Stimulated activated CD4-positive, alpha-beta T cell treated with anti-CD3 and anti-CD28 coated beads, Interleukin-1b, Interleukin-23, amount 100 ng/mL, for 4 hours (primary cell): ENCODE results near the gene SPAG16.
"Not testable (repeated sequence)": the region's sequence is repeated elsewhere in the genome, so short reads cannot be mapped to it uniquely, and the experiment has no call there.

ENCODE experiments used
- DNase-seq, 2 donors: peaks; one replicate each; pipeline ENCODE4 v3.0.0-alpha.2; 2020; ENCODE audit warnings: low read depth in 2 of 2

SPAG16 gene

DNA sequence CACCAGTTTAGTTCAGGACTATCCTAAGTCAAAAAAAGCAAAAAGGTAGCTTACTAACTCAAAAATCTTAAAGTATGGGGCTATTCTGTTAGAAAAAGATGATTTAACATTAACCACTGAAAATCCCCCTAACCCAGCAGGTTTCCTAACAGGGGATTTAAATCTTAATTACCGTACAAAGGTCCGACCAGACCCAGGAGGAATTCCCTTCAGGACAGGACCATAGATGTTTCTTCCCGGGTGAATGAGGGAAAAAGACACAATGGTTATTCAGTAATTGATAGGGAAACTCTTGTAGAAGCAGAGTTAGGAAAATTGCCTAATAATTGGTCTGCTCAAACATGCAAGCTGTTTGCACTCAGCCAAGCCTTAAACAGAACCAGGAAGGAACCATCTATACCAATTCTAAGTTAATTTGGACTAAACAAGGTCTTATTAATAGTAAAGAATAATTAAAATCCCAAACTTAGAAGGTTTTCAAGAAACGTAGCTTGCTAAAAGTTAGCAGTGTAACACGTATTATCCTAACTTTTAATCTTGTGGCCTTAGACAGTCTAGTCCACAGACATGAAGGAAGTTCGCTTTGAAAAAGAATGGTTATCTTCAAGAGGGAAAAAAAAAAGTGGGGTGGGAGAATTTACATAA lies 124.3 kb downstream of the SPAG16 start:
- not testable (repeated sequence) for DNase-seq

DNA sequence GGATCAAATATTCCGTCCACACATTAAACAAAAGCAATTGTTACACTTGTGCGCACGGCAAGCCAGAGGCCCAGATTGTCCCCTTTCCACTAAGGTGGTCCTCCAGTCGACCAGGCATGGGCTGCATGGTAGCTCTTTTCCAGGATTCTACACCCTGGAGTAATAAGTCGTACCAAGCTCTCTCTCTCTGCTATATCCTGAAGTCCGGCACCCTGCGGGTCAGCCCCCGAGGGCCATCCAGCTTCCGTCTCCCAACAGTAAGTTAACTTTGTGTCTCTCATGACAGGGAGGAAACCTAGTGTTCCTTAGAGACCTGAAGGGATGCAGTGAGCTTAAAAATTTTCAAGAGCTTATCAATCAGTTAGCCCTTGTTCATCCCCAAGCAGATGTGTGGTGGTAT lies 126.4 kb downstream of the SPAG16 start:
- DNase-seq: not testable (repeated sequence)

DNA sequence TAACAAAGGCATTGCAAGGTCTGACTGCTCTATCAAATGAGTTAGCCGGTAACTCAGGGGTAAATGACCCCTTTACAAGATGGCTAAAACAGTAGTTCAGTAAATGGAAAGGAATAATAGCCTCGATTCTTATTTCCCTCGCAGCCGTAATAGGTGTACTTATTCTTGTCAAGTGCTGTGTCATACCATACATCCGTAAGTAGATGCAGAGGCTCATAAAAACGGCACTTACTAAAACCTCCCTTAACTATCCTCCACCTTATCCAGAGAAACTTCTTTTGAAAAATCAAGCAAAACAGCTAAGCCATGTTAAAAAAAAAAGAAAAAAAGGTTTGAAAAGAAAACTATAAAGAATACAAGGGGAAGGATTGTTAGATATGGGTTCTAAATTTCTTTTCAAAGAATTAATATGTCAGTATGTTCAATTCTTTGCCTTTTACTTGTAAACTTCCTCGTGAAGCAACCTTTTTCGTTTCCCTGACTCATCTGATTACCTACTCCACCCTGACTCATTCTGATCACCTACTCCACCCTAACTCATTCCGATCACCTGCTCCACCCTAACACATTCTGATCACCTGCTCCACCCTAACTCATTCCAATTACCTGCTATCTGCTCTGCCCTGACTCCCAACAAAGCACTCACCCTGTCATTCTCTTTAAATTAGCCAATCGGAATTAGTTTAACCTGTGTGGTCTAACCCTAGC lies 127.5 kb downstream of the SPAG16 start:
- no peak for DNase-seq

DNA sequence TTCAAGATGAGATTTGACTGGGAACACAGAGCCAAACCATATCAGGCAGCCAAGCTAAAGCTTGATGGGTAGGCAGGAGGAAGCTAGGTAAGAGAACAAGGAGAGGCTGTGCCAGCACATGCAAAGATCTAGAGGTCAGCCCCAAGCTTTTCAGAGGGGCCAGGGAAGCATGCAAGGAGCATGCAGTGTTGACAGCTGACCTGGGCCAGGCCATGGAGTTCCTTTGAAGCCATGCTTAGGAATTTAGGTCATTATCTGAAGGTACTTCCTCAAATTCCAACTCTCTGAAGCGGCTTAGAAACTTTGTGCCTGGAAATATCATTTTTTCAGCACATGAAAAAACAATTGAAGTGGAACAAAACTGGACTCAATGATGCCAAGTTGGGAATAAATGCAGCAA lies 130.8 kb downstream of the SPAG16 start:
- no peak for DNase-seq

DNA sequence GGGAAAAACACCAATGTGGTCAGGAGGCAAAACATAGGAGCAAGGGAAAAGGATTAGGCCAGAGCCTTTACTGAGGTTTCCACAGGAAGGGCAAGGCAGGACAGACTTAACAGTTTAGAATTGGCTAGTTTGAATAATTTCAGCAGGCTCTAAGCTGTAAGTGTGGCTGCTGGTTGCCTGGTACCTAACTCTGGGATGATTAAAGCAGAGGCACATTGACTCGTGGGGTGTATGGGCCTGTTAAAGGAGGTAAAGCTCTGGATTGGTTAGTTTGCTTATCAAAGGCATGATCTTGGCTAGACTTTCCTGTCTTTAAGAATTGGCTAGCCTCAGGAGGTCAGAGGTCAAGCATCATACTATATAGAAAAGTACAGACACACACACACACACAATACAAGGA lies 132.6 kb downstream of the SPAG16 start:
- DNase-seq: no peak

DNA sequence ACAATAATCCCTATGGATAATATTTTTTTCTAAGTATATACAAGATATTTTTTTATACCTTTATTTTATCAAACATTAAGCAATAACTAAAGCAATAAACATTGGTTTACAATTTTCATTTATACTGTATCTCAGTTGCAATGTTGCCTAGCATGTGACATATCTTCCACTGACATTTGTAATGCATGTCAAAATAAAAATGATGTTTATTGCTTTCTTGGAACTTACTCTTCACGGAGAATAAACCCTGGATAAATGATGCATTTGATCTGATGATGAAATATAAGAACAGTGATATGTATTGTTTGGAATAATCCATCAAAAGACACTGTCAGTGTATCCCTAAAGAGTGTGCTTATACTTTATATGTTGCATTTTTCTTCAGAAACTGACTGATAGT lies 135.7 kb downstream of the SPAG16 start:
- no peak for DNase-seq

DNA sequence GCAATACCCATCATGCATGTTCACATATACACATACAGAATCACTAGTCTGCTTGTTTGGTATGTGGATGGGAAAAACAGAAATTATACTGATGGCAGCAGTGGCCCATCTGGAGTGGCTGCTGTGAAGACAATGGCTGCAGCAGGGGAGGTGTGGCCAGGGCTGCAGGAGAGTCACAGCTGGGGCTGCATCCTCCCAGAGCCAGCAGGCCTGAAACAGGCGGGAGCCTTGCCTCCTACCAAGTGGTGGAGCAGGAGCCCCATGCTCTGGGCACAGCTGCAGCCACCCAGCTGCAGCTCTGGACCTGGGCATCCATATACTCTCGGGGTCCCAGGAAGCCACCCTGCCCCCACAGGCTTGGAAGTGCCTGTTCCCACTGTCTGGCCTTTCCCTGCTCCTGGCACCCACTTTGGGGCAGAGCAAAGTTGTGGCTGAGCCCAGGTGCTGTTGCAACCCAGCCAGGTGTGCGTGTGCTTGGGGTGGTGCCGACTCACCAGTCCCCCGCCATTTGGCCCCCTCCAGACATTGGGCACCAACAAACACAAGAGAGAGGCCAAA lies 136.6 kb downstream of the SPAG16 start:
- DNase-seq: no peak

DNA sequence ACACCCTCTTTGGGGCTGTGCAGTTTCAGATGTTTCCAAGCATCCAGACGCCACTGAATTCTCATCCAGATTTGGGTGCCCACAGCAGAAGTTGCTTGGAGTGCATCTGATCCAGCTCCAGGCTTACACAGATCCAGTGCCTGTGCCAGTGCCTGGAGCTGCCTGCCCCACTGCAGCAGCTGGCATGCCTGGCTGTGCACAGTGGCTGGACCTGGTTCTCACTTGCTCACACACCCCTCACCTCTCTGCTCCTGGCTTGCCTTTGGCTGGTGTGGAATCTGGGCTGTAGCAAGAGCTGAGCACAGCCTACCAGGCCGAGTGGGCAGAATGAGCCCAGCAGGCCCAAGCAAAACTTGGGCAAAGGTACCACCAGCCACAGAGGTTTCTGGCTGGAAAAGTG lies 137.9 kb downstream of the SPAG16 start:
- DNase-seq: no peak

DNA sequence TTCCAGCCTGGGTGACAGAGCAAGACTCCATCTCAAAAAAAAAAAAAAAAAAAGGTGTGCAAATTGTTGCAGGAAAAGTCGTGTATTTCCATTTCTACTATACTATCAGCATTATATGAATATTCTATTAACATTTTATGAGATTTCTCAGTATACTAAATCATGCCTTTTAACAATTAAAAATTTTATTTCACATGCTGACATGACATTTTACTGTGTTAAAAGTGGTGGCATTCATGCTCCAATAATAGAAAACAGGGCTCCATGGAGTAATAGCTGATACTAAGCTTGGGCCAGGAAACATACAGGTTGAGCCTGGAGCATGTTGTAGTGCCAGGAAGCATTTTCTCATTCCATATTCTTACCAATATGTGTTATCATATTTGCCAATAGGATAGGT lies 141.4 kb downstream of the SPAG16 start:
- DNase-seq: no peak

DNA sequence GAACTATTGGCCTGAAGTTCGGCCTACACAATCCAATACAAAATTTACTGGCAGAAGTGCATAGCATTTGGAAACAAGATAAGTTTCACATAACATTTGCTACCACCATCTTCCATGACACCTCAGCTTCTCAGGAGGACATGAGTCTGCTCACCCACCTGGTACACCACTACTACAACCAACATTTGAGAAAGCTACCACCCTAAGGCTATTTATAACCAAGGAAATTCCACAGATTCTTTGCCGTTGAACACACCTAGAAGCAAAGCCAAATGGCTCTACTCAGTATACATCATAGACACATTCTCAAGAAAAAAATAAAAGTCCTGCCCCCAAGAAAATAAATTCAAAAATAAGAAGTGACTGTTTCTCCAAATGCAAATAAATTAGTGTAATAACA lies 145.3 kb downstream of the SPAG16 start:
- DNase-seq: no peak

DNA sequence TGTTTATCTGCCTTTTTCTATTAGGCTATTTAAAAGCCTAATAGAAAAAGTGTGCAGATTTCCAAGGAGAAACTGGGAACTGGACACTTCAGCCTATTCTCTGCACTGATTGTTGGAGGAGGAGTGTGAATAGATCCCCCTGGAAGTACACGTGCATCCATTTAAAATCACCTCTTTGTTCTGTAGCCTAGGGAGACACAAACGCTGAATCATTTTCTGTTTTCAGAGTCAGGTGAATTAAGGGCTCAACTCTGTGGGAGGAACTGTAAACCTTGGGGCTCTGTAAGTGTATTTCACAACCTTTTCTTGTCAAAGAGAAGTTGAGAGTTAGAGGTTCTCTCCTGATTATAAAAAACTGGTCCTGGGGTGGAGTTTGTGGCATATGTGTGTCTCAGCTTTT lies 159.7 kb downstream of the SPAG16 start:
- DNase-seq: no peak

DNA sequence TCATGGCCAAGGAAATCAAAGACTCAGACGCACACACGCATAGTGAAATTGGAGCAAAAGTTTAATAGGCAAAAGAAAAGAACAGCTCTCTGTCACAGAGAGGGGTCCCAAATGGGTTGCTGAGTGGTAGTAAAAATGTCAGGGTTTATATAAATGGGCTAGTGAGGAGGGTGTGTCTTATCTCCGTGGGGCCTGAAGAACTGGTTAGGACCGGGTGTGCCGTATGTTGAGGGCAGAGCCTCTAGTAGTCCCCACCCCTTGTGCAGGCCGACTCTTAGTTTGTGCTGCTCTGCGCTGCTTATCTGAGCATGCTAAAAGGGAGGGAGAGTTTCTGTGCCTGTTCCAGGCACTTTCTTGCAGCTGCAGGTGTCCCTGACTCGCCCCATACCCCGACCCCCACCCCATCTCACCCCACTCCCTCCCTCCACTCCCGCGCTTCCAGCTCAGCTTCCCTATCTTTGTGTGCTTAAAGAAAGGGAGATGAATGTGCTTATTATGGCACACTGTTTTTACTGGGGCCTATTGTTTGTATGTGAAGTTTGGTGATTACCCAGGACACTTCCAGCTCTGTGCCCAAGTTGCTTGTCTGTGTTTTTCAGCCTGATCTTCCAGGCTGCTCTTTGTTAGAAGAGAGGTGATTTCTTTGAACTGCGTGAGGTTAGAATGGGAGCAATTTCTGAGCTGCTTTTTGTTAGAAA lies 167.4 kb downstream of the SPAG16 start:
- no peak for DNase-seq

DNA sequence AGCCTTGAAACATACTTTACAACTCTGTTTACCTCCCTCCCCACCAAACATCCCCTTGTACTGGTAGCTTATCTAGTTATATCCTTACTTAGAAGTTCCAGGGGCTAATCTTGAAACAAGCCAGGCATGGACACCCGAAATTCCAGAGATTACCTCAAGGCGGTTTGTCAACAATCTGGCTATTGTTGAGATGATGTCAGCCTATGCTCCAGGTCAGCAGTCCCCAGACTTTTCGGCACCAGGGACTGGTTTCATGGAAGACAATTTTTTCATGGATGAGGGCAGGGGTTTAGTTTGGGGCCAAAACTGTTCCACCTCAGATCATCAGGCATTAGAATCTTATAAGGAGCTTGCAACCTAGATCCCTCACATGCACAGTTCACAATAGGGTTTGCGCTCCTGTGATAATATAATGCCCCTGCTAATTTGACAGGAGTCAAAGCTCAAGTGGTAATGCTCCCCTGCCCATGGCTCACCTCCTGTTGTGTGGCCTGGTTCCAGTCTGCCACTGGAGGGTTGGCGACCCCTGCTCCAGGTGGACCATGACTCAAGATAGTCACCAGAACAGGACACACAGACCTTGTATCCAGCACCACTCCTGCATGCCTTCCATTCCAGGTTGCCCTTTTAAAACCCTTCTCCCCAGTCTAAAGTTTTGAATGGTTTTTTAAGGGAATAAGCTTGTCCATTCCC lies 171.2 kb downstream of the SPAG16 start:
- DNase-seq: no peak

DNA sequence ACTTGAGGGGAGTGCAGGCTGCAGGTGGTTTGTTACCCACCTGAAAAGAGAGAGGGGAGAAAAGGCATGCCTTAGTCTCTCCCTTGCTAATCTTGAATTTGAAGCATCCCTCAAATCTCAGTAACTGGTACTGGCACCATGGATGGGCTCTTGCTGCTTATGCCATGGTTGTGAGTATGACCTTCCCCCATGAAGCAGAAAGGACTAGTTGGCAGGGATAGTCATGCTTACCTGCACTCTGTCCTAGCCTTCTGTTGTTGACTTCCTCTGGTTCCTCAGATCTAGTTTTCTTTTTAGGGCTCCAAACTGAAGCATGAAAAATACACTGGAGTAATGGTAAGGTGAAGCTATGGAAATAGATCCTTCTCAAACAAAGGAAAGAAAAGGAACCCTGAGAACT lies 191.2 kb downstream of the SPAG16 start:
- no peak for DNase-seq

DNA sequence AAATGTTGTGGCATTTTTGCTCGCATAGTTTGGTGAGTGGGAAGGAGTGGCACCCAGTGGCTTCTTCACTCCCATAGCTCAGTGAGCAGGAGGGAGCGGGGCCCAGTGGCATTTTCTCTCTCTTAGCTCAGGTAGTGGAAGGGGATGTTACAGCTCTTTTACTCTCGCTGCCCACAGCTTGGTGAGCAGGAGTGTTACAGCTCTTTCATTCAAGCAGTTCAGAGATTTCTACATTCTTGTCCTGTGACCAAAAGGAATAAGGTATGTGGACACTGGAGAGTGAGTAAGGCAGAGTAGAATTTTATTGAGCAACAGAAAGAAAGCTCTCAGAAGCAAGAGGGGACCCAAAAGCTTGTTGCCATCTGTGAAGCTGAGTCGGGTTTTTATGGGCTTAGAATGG lies 192.4 kb downstream of the SPAG16 start:
- DNase-seq: no peak

DNA sequence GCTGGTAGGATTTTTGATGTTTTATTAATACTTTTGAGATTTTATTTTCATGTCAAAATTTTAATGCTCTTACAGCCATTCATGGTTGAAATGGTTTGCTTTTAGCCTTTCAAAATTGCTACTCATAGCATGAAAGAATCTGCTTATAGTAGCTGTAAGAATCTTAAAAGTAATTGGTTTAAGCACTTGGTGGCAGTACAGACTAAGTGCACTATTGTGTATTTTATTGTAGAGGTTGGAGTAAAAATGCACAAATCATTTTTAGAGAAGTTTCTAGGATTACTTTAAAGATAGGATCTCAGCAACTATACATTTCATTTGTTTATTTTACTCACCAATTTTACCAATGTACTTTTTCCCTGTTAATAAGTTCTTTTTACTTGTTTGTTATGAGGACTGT lies 205.8 kb downstream of the SPAG16 start:
- no peak for DNase-seq

DNA sequence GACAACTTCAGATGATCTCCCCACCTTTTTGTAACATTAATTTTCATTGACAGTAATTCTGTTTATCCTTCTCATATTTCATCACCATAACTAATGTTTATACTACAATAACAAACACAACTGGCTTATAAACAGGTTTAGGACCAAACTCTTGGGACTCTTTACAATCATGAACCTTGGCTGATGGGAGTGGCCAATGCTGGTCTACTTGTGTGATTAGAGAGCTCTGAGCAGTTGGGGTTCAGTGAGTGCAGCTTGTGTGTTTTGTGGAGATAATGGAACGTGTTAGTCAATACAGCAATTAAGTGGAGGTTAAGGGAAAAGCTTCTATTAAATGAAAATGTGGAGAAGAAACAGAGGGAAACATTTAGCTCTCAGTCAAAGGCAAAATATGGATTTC lies 207.1 kb downstream of the SPAG16 start:
- no peak for DNase-seq

DNA sequence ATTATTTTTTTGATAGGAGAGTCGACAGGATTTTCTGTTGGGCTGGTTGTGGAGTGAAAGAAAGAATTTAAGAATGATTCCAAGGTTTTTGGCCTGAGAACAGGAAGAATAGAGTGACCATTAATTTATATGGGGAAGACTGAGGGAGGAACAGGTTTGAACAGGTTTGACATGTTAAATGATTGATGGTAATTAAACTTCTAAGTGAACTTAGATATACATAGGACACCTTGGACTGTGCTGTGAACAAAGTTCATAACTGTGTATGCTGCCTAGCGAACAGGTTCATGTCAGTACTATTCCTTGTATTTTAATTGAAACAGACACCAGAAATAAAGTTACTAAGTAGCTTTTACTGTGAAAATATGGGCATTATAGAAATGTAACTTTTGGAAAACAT lies 212.0 kb downstream of the SPAG16 start:
- DNase-seq: no peak

DNA sequence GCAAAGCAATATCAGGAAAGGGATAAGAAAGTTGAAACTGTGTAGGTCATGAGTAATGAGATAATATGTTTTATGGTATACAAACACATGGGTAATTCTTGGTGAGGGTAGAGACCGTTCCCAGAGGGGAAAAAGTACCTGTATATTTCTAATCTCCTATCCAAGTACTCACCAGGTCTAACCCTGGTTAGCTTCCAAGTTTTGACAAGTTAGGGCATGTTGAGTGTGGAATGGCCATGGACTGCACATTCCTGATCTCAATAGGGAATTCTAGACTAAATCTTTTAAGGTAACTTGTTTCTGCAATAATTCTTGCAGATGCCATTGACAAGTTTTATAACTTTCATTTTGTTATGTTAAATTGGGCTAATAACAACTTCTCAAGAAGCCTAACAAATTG lies 216.6 kb downstream of the SPAG16 start:
- DNase-seq: no peak

DNA sequence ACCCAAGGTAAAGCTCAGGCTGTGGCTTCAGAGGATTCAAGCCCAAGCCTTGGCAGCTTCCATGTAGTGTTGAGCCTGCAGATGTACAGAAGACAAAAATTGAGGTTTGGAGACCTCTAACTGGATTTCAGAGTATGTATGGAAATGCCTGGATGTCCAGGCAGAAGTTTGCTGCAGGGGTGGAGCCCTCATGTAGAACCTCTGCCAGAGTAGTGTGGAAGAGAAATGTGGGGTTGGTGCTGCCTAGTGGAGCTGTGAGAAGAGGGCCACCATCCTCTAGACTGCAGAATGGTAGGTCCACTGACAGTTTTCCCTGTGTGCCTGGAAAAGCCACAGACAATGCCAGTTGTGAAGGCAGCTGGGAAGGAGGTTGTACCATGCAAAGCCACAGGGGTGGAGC lies 239.9 kb downstream of the SPAG16 start:
- DNase-seq: no peak

DNA sequence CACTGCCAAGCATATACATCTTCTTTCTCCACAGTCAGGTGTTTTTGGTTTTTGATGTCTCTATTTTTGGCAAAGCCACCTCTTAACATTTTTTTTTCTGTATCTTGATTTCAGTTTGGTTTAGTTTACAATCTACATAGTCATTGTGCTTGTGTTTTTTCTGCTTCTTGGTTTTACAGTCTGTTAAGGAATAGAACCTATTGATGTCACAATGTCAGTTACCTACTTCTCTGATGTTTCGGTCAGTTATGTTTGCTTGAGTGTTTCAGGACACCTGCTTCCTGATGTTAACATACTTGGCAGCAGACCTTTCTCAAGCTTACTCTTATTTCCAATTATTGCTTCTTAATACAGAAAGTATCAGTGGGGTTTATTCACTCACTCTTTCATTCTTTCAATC lies 253.3 kb downstream of the SPAG16 start:
- no peak for DNase-seq

DNA sequence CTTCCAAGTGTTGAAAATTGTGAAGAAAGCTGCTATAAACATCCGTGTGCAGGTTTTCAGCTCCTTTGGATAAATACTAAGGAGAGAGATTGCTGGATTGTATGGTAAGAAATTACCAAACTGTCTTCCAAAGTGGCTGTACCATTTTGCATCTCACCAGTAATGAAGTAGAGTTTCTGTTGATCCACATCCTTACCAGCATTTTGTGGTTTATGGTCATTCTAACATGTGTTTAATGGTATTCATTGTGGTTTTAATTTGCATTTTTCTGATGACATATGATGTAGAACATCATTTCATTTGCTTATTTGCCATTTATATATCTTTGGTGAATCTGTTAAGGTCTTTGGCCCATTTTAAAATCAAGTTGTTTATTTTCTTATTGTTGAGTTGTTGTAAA lies 260.7 kb downstream of the SPAG16 start:
- no peak for DNase-seq
